ENCODE measurements around the gene RRAS2. TPM values are rescaled to one million over a fixed set of nuclear protein-coding genes. Genes with fewer than 3 reads are reported as not detected.

The RRAS2 gene
- total RNA-seq, 2 experiments from 2014 or later: 87.9 to 92.0 TPM

DNA sequence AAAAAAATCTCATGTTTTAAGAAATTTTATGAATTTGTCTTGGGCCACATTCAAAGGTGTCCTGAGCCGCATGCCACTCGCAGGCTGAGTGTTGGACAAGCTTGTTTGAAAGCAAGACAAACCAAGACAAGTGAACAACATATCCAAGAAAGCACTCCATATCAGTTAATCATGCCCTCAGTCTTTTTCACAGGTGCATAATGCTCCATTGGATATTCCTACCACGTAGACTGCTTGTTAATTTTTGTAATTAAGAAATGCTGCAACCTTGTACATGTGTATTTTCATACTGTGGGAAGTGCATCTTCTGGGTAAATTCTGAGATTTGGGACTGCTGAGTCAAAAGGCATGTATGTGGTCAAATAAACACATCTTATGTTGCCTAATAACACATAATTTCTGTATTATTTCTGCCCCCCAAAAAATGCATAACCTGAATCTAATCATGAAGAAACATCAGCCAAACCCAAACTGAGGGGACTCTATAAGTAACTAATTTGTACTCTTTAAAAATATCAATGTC lies 8.2 kb downstream of the RRAS2 start:
- peaks cover 15% of the 10 kb centered on the region for H3K9me3 Mint-ChIP-seq
- ATAC-seq (no peak), DNase-seq (no peak)
- intact Hi-C loops (cut with micrococcal nuclease): loop anchor here (5.0 to 10.0 kb wide), 2 partner anchors 38 to 94 kb away; no protein-coding TSS in a partner anchor
- H3K27ac Mint-ChIP-seq: no peak overlapping the region
- ChIA-PET POLR2A (no interaction called here), CTCF (interaction anchor here (1.5 kb wide), 1 partner anchor 42 kb away, joined by 4 read pairs; no protein-coding TSS in a partner anchor)
- peaks cover 40% of the 10 kb centered on the region for H3K4me1 Mint-ChIP-seq (ENCODE audit: low read depth)
- peaks cover 58% of the 10 kb centered on the region for H3K36me3 Mint-ChIP-seq (ENCODE audit: low read depth)
- no peak overlapping the region for H3K4me3 Mint-ChIP-seq
- no peaks in the 10 kb centered on the region for H3K27me3 Mint-ChIP-seq
- TF ChIP-seq CTCF (IDR thresholded peaks at IDR 0.05): no peak

- Mint-ChIP-seq H3K4me3 (no peak overlapping the region), H3K27ac (no peak overlapping the region), H3K36me3 (ENCODE audit: low read depth) (peaks cover 62% of the 10 kb centered on the region), H3K4me1 (ENCODE audit: low read depth) (peaks cover 43% of the 10 kb centered on the region), H3K27me3 (no peaks in the 10 kb centered on the region), H3K9me3 (peaks cover 19% of the 10 kb centered on the region)
- DNase-seq (peak; percentile 23), ATAC-seq (peak; percentile 53)
- intact Hi-C loops (cut with micrococcal nuclease): loop anchor here (5.0 to 10.0 kb wide), 2 partner anchors 38 to 95 kb away; no protein-coding TSS in a partner anchor
- ChIA-PET POLR2A (no interaction called here), CTCF (interaction anchor here (1.5 kb wide), 1 partner anchor 42 kb away, joined by 4 read pairs; no protein-coding TSS in a partner anchor)
- no peak for TF ChIP-seq CTCF (IDR thresholded peaks at IDR 0.05)
These were observed 8.8 kb downstream of the RRAS2 start for GRCh38 chr11:14350215-14350614.

GRCh38 chr11:14347991-14348390 lies 11.0 kb downstream of the RRAS2 start:
- Mint-ChIP-seq H3K9me3 (peaks cover 26% of the 10 kb centered on the region), H3K4me3 (no peak overlapping the region), H3K27me3 (no peaks in the 10 kb centered on the region), H3K4me1 (ENCODE audit: low read depth) (peaks cover 44% of the 10 kb centered on the region), H3K36me3 (ENCODE audit: low read depth) (peaks cover 59% of the 10 kb centered on the region), H3K27ac (no peak overlapping the region)
- ChIA-PET CTCF (no interaction called here), POLR2A (no interaction called here)
- ATAC-seq: no peak
- DNase-seq: no peak
- no peak for TF ChIP-seq CTCF (IDR thresholded peaks at IDR 0.05)
- intact Hi-C loops (cut with micrococcal nuclease): no loop called here

DNA sequence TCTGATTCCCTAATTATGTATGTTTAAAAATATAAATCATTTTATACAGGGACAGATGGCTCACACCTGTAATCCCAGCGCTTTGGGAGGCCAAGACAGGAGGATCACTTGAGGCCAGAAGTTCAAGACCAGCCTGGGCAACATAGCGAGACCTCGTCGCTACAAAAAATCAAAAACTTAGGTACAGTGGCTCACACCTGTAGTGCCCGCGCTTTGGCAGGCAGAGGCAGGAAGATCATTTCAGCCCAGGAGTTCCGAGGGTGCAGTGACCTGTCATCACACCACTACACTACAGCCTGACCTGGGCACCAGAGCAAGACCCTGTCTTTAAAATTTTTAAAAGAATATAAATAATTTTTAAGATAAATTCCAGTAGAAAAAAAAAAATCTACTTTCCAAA lies 11.5 kb downstream of the RRAS2 start:
- Mint-ChIP-seq H3K4me1 (ENCODE audit: low read depth) (peaks cover 48% of the 10 kb centered on the region), H3K9me3 (peaks cover 26% of the 10 kb centered on the region), H3K4me3 (no peak overlapping the region), H3K27me3 (no peaks in the 10 kb centered on the region), H3K27ac (no peak overlapping the region), H3K36me3 (ENCODE audit: low read depth) (peaks cover 58% of the 10 kb centered on the region)
- DNase-seq (no peak), ATAC-seq (no peak)
- no peak for TF ChIP-seq CTCF (IDR thresholded peaks at IDR 0.05)
- CTCF ChIA-PET: interaction anchor here (1.2 kb wide), 1 partner anchor 43 kb away, joined by 3 read pairs; no protein-coding TSS in a partner anchor
- POLR2A ChIA-PET: no interaction called here
- intact Hi-C loops (cut with micrococcal nuclease): no loop called here

DNA sequence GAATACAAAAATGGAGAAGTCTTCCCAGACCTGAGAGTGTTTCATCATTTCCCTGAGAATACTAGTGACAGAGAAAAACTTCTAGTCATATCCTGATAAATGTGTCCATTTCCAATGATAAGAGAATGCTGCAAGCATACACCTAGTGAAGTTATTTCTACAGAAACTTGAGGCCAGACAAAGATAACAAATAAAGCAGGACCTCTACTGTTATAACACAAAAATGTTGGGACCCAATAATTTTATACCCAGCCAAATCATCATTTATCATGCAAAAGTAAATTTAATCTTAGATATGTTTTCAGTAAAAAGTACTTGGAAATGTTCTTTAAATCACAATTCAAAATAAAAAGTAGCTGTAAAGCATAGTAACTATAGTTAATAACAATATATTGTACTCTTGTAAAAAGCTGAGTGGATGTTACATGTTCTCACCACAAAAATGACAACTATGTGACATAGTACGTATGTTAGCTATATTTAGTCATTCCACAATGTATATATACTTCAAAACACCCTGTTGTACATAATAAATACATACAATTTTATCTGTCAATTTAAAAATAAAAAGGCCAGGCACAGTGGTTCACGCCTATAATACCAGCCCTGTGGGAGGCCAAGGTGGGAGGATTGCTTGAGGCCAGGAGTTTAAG lies 12.6 kb downstream of the RRAS2 start:
- ATAC-seq (no peak), DNase-seq (no peak)
- H3K27me3 Mint-ChIP-seq: no peaks in the 10 kb centered on the region
- intact Hi-C loops (cut with micrococcal nuclease): no loop called here
- no peak for TF ChIP-seq CTCF (IDR thresholded peaks at IDR 0.05)
- no peak overlapping the region for H3K4me3 Mint-ChIP-seq
- peaks cover 26% of the 10 kb centered on the region for H3K9me3 Mint-ChIP-seq
- no peak overlapping the region for H3K27ac Mint-ChIP-seq
- ChIA-PET POLR2A (interaction anchor here (0.9 kb wide), 1 partner anchor 40 kb away, joined by 3 read pairs; no protein-coding TSS in a partner anchor), CTCF (interaction anchor here (0.8 to 1.2 kb wide), 4 partner anchors 11 to 42 kb away, joined by 3 to 4 read pairs (median 3); partner anchors contain the start of gene RRAS2)
- H3K4me1 Mint-ChIP-seq (ENCODE audit: low read depth): peaks cover 55% of the 10 kb centered on the region
- H3K36me3 Mint-ChIP-seq (ENCODE audit: low read depth): peaks cover 63% of the 10 kb centered on the region
